Natural killer cell treated with Interleukin-12 subunit alpha and Interleukin-12 subunit beta and Interleukin-15 and Interleukin-18, amount 100 ng/mL, for 72 hours (primary cell): Measurements from ENCODE around the gene ATP5PB. TPM values are rescaled to one million over a fixed set of nuclear protein-coding genes. Genes with fewer than 3 reads are reported as not detected.

Experiments
- total RNA-seq, 2 donors: library from RNA; stranded (reverse); gene quantifications; one replicate each; pipeline ENCODE4 v1.2.3, GENCODE V29; 2022

ATP5PB gene
- total RNA-seq, 2 donors from 2014 or later = 188 to 272 TPM

Other genes with a start within 250 kb of the ATP5PB start
- 100 to 1,000 TPM; 103 to 118 TPM for gene DENND2D, start 248.8 kb upstream of the ATP5PB start, total RNA-seq
- gene CHI3L2, start 221.8 kb upstream of the ATP5PB start, total RNA-seq = 10 to 100 TPM in 1 of 2 donors, 1 to 10 TPM in 1; 4.3 to 30.6 TPM
- gene CHIA, start 158.6 kb upstream of the ATP5PB start, total RNA-seq = not detected
- 1 to 10 TPM; 1.1 to 1.6 TPM for gene OVGP1, start 21.7 kb upstream of the ATP5PB start, total RNA-seq
- 10 to 100 TPM; 27.6 to 67.1 TPM for gene WDR77, start 208 bp upstream of the ATP5PB start, total RNA-seq
- 1 to 10 TPM; 3.3 to 3.9 TPM for gene C1orf162, start 24.5 kb downstream of the ATP5PB start, total RNA-seq
- gene ADORA3, start 54.2 kb downstream of the ATP5PB start, total RNA-seq = not detected
- gene TMIGD3, start 54.2 kb downstream of the ATP5PB start, total RNA-seq = not detected
- gene RAP1A, start 170.3 kb downstream of the ATP5PB start, total RNA-seq = 100 to 1,000 TPM in 1 of 2 donors, 10 to 100 TPM in 1; 97.8 to 138 TPM